WERI-Rb-1 (cell line): ENCODE results near the gene PDCD6IP.

Experiments
- DNase-seq: peaks from one replicate; pipeline ENCODE4 v3.0.0-alpha.2; 2020
- H3K27ac ChIP-seq: fragments of 250-450 bp; sonication (Bioruptor Pico); 2 replicates; pipeline ENCODE4 v1.5.1; 2020; ENCODE audit warnings: mild to moderate bottlenecking, moderate library complexity
- H3K27me3 ChIP-seq: fragments of 250-450 bp; sonication (Bioruptor Pico); 2 replicates; pipeline ENCODE4 v1.5.1; 2021; ENCODE audit warnings: mild to moderate bottlenecking, low read depth, moderate library complexity; ENCODE audit not compliant: insufficient read depth, severe bottlenecking
- H3K36me3 ChIP-seq: fragments of 250-450 bp; sonication (Bioruptor Pico); 2 replicates; pipeline ENCODE4 v1.5.1; 2020; ENCODE audit warnings: mild to moderate bottlenecking, moderate library complexity
- H3K4me3 ChIP-seq: 2 replicates; pipeline ENCODE4 v1.5.1; 2011; ENCODE audit warnings: low read depth, mild to moderate bottlenecking, control low read depth, low read length
- H3K9me3 ChIP-seq: fragments of 250-450 bp; sonication (Bioruptor Pico); 2 replicates; pipeline ENCODE4 v1.5.1; 2021; ENCODE audit warnings: mild to moderate bottlenecking, moderate library complexity; ENCODE audit not compliant: severe bottlenecking
- TF ChIP-seq, protein P1 (sequence below): IDR thresholded peaks from 2 replicates; pipeline ENCODE4 v1.5.1; 2011; ENCODE audit warnings: low read depth, mild to moderate bottlenecking, control low read depth, inconsistent platforms, low read length

PDCD6IP gene

DNA sequence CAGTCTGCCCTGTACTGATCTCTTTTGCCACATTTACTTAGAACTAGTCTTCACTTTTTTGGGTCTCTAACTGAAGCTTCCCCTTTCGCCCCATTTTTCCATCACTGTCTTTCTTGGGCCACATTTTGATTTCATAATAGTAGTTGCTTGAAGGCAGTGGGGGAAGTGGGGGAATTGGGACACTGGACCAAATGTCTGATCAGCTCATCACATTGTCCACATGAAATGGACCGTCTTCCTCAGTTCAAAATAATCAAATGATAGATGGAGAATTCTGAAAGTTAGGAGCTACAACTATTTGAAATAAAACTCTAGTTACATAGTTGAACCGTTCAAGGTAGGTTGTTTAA lies 747 bp downstream of the PDCD6IP start:
- DNase-seq = no peak
- H3K4me3 ChIP-seq = peak overlapping the region; percentile 63

DNA sequence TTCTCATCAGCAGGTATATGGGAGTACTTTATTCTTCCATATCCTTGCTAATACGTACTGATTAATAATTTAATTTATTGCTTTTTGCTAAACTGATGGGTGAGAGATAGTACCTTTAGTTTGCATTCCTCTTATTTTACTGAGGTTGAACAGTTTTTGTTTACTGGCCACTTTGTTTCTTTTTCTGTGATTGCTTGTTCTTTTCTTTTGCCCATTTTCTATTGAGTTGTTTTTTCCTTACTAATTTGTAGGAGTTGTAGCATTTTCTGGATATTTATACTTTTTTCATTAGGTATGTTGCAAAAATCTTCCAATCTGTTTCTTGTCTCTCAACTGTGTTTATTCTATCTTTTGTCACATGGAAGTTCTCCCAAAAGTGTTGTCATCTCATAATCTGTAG lies 4.8 kb downstream of the PDCD6IP start:
- DNase-seq = no peak
- TF ChIP-seq, protein P1, sequence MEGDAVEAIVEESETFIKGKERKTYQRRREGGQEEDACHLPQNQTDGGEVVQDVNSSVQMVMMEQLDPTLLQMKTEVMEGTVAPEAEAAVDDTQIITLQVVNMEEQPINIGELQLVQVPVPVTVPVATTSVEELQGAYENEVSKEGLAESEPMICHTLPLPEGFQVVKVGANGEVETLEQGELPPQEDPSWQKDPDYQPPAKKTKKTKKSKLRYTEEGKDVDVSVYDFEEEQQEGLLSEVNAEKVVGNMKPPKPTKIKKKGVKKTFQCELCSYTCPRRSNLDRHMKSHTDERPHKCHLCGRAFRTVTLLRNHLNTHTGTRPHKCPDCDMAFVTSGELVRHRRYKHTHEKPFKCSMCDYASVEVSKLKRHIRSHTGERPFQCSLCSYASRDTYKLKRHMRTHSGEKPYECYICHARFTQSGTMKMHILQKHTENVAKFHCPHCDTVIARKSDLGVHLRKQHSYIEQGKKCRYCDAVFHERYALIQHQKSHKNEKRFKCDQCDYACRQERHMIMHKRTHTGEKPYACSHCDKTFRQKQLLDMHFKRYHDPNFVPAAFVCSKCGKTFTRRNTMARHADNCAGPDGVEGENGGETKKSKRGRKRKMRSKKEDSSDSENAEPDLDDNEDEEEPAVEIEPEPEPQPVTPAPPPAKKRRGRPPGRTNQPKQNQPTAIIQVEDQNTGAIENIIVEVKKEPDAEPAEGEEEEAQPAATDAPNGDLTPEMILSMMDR = no peak
- Histone ChIP-seq H3K9me3 (no peaks in the 10 kb centered on the region), H3K27ac (no peak overlapping the region), H3K27me3 (no peaks in the 10 kb centered on the region), H3K36me3 (peaks cover 10% of the 10 kb centered on the region), H3K4me3 (no peak overlapping the region)

More for the DNA sequence above, 747 bp downstream of the PDCD6IP start:
- peak overlapping the region; percentile 84 for H3K27ac ChIP-seq
- H3K9me3 ChIP-seq = no peaks in the 10 kb centered on the region
- H3K36me3 ChIP-seq = peaks cover 10% of the 10 kb centered on the region
- TF ChIP-seq, protein P1 = no peak
- no peaks in the 10 kb centered on the region for H3K27me3 ChIP-seq

DNA sequence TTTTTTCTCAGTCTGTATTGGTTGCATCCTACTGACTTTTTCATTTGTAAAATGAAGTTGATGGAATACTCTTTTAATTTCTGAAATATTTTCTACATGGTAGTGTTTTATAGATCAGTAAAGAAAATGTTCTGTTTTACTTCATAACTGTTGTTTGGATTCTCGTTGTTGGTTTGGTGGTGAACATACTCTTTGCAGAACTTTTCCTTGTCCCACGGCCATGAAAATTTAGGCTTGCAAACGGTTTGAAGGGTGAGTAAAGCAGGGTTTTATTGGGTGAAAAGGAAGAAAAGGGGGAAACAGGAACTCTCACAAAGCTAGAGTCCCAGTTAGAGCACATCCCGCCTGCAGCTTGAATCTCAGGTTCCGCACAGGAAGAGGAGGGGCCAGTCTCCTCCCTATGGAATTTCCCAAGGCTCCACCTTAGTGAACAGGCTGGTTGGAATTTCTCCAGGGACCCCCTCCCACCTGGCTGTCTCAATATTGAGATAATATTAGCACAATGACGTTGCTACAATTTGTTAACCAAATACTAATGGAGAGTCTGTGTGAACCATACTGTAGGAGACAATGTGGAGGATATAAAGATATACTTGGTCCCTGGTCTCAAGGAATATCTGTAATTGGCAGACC lies 5.6 kb downstream of the PDCD6IP start:
- H3K27ac ChIP-seq = no peak overlapping the region
- TF ChIP-seq, protein P1 = no peak
- H3K36me3 ChIP-seq = peaks cover 10% of the 10 kb centered on the region
- H3K27me3 ChIP-seq = no peaks in the 10 kb centered on the region
- no peaks in the 10 kb centered on the region for H3K9me3 ChIP-seq
- no peak overlapping the region for H3K4me3 ChIP-seq
- DNase-seq = no peak

DNA sequence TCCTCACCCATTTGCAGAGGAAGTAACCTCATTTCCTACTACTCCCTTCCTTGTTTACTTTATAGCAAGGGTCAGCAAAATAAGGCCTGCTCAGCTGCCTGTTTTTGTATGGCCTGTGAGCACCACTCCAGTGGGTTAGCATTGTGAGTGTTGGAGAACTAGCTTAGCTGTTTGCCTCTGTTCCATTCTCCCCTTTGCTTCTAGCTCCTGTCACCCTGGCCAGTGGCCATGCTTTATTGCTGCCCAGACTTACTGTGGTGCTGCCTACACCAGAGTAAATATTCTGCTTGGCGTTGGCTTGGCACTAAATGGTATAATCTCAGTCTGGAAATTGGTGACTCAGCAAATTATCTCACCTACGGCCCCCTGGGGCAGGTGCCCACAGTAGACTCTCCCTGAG lies 8.8 kb downstream of the PDCD6IP start:
- H3K4me3 ChIP-seq = no peak overlapping the region
- TF ChIP-seq, protein P1 = no peak
- H3K36me3 ChIP-seq = peaks cover 12% of the 10 kb centered on the region
- DNase-seq = no peak
- no peak overlapping the region for H3K27ac ChIP-seq
- no peaks in the 10 kb centered on the region for H3K27me3 ChIP-seq
- no peaks in the 10 kb centered on the region for H3K9me3 ChIP-seq

DNA sequence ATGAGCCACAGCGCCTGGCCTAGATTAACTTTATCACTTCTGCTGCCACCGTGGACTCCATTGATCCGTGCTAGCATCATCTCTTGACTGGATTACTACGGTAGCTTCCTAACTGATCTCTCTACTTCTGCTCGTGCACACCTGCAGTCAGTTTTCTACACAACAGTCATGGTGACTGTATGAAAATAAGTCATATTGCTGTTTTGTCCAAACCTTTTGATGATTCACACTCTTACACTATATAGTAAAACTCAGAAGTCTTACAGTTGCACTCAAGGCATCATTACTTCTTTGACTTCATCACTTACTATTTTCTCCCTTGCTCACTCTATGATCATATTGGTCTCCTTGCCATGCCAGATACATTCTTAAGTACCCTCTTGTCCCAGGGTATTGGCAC lies 10.1 kb downstream of the PDCD6IP start:
- H3K4me3 ChIP-seq = no peak overlapping the region
- TF ChIP-seq, protein P1 = no peak
- H3K27ac ChIP-seq = no peak overlapping the region
- no peaks in the 10 kb centered on the region for H3K9me3 ChIP-seq
- H3K36me3 ChIP-seq = peaks cover 10% of the 10 kb centered on the region
- H3K27me3 ChIP-seq = no peaks in the 10 kb centered on the region
- no peak for DNase-seq

DNA sequence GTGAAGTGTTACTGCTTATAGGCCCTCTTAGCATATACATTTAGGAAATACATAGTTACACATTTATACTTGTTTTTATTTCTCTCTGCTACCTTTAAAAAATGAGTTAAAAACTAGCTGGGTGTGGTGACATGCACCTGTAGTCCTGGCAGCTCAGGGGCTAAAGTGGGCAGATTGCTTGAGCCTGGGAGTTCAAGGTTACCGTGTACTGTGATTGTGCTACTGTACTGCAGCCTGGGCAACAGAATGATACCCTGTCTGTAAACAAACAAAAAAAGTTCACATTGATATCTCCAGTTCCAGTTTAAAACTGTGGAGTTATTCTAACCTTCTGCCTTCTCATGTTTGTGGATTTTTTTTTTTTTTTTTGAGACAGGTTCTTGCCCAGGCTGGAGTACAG lies 12.1 kb downstream of the PDCD6IP start:
- H3K27me3 ChIP-seq = no peaks in the 10 kb centered on the region
- H3K36me3 ChIP-seq = peaks cover 21% of the 10 kb centered on the region
- H3K9me3 ChIP-seq = no peaks in the 10 kb centered on the region
- no peak for DNase-seq
- TF ChIP-seq, protein P1 = no peak
- H3K4me3 ChIP-seq = no peak overlapping the region
- no peak overlapping the region for H3K27ac ChIP-seq
